GM12873 (cell line): ENCODE results near the gene OTOG.

Experiments
- TF ChIP-seq, protein P1 (sequence below): IDR thresholded peaks from 2 replicates; pipeline ENCODE4 v1.5.1; 2012; ENCODE audit warnings: low read depth, mild to moderate bottlenecking, moderate library complexity, low read length, control low read depth; ENCODE audit not compliant: insufficient read depth; ENCODE audit errors: missing control alignments

OTOG gene

DNA sequence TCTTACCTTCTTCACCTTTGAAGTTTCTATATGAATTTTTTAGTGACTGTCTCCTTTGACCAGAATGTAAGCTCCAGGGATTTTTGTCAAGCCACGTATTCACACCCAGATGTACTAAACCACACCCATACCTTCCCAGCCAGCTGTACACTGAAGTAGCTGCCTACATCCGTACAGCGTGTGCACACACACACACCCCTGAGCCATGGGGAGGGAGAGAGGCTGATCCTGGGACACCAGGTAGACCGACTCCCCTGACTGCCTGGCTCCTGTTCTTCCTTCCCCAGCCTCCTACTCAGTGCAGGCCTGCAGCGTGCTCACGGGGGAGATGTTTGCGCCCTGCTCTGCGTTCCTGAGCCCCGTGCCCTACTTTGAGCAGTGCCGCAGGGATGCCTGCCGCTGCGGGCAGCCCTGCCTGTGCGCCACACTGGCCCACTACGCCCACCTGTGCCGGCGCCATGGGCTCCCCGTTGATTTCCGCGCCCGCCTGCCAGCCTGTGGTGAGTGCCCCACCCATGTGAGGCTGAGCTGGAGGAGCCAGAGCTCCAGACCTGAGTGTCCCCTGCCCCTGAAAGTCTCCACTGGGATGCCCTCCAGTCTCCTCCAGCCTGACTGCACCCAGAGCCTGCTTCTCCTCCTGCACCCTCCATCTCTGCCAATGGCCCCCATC lies 25.9 kb downstream of the OTOG start:
- TF ChIP-seq, protein P1, sequence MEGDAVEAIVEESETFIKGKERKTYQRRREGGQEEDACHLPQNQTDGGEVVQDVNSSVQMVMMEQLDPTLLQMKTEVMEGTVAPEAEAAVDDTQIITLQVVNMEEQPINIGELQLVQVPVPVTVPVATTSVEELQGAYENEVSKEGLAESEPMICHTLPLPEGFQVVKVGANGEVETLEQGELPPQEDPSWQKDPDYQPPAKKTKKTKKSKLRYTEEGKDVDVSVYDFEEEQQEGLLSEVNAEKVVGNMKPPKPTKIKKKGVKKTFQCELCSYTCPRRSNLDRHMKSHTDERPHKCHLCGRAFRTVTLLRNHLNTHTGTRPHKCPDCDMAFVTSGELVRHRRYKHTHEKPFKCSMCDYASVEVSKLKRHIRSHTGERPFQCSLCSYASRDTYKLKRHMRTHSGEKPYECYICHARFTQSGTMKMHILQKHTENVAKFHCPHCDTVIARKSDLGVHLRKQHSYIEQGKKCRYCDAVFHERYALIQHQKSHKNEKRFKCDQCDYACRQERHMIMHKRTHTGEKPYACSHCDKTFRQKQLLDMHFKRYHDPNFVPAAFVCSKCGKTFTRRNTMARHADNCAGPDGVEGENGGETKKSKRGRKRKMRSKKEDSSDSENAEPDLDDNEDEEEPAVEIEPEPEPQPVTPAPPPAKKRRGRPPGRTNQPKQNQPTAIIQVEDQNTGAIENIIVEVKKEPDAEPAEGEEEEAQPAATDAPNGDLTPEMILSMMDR: no peak

GRCh38 chr11:17573526-17573925 lies 26.5 kb downstream of the OTOG start:
- TF ChIP-seq, protein P1: no peak

DNA sequence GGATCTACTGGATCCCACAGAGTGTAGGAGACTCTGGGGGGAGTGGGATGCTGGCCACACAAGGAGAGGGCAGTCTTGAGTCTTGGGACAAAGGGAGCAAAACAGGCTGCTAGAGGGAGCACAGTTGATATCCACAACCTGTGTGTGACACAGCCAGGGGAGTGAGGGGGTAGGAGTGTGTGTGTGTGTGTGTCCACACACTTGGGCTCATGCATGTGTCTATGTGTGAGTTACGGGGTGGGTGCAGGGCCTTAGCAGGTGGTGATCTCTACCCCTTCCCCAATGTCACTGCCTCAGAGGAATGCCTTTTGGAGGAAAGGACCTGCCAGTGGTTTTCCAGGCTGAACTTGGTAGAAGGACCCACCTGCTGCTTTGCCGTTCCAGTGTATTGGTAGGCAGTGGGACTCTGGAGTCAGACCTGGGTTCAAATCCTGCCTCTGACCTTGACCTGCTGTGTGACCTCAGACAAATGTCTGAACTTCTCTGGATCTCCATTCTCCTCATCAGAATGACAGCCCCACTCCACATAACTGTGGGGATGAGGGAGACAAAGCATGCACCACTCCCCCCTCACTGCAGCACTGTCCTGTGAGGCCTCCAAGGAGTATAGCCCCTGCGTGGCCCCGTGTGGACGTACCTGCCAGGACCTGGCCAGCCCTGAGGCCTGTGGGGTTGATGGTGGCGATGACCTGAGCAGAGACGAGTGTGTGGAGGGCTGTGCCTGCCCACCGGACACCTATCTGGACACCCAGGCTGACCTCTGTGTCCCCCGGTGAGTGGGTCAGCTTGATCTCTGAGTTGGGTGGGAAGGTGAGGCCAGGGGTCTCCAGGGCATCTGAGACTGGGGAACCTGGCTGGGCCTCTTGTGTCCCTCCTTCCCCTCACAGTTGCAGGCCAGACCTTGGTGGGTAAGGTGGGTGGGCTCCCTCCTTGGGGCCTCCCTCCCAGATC lies 27.4 kb downstream of the OTOG start:
- TF ChIP-seq, protein P1: no peak

- TF ChIP-seq, protein P1: no peak
Measured at GRCh38 chr11:17575431-17576425, 28.7 kb downstream of the OTOG start.

- TF ChIP-seq, protein P1: no peak
Measured at GRCh38 chr11:17578296-17578695, 31.2 kb downstream of the OTOG start.

DNA sequence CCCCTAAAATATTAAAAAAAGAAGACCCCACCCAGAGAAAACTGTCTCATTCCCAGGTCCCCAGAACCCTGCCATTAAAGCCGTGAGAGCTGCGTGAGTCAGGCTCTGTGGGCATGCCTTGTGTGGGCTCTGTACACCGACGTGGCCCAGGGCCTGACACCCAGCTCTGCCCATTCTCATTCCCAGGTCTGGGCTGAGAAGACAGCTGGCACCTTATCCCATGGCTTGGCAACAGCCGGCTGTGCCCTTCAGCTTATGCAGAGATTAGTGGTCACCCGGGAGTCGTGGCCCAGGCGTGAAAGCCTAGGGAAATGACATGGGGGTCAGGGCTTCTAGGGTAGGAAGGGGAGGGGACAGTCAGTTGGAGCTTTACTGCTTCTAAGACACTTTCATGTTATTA lies 31.9 kb downstream of the OTOG start:
- TF ChIP-seq, protein P1: no peak
